GM19023 (cell line): ENCODE data around the gene SSTR3.
"Not testable (repeated sequence)": the region's sequence is repeated elsewhere in the genome, so short reads cannot be mapped to it uniquely, and the experiment has no call there.

Experiments used
- ATAC-seq: cut with Tn5 transposase; IDR thresholded peaks from one replicate; pipeline ENCODE4 v1.9.1; 2021; ENCODE audit warnings: mild to moderate bottlenecking, moderate library complexity; ENCODE audit not compliant: unreplicated experiment

Gene SSTR3

DNA sequence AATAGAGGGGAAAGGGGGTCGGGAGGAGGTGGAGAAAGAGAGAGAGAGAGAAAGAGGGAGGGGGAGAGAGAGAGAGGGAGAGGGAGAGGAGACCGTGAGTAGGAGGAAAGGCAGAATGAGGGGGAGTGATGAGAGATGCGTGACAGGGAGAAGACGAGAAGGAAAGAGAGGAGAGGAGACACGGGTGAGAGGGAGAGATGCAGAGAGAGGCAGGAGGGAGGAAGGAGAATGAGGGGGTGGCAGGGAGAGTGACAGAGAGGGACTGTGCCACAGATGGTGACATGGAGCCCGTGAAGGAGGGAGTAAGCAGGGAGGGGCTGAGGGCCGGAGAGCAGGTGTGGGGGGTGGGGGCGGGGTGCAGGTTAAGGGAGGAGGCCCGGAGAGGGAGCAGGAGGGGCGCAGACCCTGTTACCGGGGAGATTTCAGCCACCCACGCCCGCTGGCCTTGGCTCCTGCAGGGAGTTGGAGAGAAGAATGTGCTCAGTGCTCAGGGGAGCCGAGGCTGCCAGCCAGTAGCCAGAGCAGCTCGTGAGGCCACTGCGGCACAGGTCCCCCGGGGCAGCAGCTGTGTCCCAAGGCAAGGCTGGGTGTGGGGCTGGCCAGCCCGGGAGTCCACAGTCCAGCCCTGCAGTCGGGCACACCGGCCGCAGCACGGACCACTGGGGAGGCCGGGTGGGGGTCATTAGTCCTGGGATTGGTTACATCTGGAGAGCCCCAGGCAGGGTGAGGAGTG lies at the start of gene SSTR3:
Gene SSTR3 (minus strand): TSS at position 304 of the 733 bp plus-strand sequence. CDS start 4,674 bp downstream, outside the sequence.
- ATAC-seq = no peak

DNA sequence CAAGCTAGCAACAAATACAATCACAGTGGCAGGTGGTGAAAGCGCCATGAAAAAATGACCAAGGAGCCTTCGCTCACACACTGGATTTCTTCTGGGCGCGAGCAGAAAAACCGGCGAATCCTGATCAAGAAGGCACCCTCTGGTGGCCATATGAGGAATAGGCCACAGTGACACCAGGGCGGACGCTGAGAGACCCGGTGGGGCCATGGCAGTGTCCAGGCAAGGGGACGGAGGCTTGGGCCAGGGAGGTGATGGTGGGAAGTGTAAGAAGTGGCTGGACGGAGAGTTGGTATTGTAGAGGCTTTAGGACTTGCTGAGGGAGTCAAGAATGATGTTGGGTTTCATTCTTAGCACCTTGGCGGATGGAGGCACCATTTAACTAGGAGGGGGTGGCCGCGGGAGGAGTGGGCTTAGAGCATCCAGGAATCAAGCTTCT lies 48.6 kb upstream of the SSTR3 start:
- no peak for ATAC-seq

DNA sequence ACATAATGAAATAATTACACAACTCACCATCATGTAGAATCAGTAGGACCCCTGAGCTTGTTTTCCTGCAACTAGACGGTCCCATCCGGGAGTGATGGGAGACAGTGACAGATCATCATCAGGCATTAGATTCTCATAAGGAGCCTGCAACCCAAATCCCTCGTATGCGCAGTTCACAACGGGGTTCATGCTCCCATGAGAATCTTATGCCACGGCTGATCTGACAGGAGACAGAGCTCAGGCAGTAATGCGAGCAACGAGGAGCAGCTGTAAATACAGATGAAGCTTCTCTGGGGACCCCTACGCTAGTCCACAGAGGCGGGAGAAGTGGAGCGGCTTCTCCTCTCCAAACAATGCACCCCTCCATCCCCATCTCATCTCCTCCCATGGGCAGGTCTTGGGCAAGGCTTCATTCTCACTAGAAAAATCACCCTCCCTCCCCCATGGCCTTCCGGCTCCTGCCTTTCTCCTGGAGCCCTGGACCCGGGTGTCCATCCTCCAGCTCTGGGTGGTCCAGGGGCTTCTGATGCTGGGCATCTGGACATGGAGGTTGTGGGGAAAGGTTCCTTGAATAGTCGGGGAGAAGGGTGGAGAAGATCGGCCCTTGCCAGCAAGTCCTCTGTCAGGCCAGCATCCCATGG lies 48.0 kb upstream of the SSTR3 start:
- no peak for ATAC-seq

DNA sequence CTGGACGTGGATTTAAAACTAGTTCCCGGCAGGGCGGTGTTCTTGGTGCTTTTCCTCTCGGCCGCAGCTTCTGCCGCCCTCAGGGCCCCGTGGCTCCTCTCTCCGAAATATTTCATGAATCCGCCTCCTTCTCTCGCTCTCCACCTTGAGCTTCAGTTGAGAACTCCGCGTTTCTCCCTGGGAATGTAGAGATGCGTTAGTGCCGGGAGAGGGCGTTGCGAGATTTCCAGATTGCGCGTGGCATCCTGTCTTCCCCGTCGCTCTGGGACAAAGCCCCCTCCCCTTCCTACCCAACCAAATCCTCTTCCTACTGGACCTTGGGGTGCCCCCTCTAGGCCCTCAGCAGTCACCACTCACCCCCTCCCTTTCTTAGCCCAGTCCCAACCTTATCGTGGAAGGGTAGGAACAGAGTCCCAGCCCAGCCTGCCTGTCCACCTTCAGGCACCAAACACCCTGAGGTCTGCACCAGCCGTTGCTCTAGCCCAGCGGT lies 47.3 kb upstream of the SSTR3 start:
- ATAC-seq = no peak

DNA sequence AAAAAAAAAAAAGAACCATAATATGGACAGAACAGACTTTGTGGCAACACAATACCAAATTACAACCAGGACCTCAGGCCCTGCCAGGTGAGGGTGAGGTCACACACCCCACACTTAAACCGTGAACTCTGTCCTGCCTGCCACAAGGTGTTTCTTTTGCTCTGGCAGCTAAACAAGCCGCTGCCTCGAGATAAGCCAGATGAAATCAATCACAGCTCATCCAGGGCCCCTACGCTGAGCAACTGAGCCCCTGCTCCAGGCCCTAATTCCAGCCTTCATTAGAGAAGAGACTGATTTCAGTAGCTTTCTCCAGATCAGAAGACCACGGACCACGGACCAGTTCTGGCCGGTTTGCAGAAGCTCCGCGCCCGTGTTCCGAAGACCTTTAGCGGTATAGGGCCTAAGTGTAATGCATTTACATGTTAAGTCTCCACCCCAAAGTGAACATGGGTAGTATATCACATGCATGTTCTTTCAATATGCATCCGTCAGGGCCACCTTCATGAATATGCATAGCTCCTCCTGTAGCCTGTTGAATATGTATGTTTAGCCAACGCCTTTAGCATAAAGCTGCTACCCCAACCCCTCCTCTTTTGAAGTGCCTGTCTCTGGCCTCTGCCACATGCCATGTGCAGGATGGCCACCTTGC lies 46.6 kb upstream of the SSTR3 start:
- no peak for ATAC-seq

DNA sequence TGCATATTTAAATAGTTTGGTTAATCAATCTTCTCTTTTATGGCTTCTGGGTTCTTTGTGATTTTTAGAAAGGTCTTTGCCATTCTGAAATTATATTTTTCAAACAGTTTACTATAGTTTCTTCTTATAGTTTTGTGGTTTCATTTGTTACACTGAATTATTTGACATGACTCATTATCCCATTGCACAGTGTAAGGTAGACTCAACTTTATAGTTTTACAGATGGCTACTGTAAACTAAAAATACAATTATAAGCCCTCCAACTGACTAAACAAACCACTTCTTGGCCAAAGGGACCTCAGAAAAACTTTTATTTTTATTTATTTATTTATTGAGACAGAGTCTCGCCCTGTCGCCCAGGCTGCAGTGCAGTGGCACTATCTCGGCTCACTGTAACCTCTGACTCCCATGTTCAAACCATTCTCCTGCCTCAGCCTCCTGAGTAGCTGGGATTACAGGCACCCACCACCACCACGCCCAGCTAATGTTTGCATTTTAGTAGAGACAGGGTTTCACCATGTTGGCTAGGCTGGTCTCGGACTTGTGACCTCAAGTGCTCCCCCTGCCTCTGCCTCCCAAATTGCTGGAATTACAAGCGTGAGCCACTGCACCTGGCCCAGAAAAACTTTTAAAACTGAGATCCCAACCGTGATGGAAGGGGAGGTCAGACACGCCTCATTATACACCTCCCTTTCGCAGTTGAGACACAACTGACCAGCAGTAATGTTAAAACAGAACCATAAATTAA lies 45.9 kb upstream of the SSTR3 start:
- ATAC-seq = no peak

DNA sequence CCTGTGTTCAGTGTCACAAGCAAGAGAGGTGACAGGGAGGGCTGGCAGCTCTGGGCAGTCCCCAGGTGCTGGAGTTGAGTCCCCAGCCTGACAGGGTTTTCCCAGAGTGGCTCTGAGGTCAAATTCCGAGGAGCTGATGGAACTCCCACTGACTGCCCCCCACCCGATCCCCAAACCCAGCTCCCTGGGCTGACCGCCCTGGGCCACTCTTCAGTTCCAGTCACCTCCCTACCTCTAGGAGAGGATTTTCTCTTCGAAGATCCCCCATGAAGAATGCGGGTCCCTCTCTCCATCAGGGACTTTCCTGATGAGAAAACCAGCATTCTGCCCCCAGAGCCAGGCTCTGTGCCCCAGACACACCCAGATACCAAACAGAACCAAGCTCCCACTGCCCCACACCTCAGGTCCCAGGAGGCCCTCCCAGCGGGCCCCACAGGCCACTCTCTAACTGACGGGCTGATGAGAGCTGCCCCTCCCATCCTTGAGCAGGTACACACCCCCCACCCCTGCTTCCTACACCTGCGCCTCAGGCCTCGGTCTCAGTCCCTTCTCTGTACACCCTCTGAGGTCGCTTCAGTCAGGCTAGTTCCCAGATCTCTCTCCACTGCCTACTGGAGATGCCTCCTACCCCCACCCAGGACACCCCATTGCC lies 43.9 kb upstream of the SSTR3 start:
- ATAC-seq = no peak

DNA sequence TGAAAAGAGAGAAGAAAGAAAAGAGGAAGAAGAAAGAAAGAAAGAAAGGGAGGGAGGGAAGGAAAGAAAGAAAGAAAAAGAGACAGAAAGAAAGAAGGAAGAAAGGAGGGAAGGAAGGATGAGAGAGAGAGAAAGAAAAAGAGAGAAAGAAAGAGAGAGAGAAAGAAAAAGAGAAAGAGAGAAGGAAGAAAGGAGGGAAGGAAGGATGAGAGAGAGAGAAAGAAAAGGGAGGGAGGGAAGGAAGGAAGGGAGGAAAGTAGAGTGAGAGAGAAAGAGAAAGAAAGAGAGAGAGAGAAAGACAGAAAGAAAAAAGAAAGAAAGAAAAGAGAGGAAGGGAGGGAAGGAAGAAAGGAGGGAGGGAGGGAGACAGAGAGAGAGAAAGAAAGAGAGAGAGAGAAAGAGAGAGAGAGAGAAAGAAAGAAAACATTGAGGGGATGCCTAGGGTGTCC lies 43.3 kb upstream of the SSTR3 start:
- ATAC-seq = no peak

DNA sequence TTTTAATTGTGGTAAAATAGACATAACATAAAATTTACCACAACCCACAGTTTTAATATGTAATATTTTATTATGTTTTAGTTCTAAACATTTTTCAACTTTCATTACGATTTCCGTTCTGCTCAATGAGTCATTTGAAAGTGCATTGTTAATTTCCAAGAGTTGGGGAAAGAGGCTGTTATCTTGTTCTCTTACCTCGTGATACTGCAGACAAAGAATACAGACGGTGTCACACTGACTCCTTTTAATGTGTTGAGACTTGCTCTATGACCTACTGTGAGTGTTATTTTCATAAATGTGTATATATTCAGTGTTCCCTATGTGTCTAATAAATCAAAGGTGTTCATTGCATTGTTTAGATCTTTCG lies 42.6 kb upstream of the SSTR3 start:
- ATAC-seq = no peak

DNA sequence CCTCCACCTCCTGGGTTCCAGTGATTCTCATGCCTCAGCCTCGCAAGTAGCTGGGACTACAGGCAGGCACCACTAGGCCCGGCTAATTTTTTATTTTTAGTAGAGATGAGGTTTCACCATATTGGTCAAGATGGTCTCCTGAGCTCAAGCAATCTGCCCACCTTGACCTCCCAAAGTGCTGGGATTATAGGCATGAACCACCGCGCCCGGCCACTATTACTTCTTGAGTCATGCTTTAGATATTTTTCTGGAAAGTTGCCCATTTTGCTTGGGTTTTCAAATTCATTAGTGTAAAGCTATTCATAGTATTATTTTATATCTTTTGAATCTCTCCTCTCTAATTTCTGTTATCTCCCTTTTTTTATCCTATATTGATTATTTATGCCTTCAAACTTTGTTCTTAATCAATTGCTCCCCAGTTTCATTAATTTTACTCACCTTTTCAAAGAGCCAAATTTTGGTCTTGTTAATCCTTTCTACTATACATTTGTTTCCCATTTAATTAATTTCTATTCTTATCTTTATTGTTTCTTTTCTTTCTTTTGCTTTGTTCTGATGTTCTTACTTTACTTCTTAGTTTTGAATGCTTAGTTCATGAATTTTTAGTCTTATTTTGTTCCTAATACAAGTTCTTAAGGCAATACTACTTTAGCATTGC lies 42.1 kb upstream of the SSTR3 start:
- no peak for ATAC-seq

DNA sequence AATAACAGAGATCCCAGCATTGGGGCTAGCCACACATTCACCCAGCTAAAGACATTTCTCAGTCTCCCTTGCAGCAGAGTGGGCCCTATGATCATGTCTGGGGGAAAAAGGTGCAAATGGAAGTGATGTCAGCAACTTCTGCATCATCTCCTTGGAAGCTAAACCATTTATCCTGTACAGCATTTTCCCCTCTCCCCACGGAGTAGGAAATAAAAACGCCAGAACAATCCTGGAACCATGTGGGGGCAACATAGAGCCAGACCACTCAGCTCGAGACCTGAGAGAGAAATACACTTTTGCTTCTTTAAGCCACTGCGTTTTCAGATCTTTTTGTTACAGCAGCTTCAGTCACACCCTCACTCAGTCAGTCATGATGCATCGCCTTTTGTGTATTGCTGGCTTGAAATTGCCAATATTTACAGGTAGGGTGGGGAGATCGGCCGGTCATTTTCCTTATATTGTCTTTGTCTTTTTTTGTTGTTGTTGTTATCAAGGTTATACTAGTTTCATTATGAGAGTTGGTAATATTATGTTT lies 40.9 kb upstream of the SSTR3 start:
- ATAC-seq = no peak

DNA sequence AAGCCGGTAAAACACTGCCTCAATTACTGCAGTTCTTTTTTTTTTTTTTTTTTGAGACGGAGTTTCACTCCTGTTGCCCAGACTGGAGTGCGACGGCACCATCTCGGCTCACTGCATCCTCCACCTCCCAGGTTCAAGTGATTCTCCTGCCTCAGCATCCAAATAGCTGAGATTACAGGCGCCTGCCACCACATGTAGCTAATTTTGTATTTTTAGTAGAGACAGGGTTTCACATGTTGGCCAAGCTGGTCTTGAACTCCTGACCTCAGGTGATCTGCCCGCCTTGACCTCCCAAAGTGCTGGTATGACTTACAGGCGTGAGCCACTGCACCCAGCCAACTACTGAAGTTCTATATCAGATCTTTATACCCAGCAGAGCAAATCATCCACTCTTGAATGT lies 39.6 kb upstream of the SSTR3 start:
- not testable (repeated sequence) for ATAC-seq

DNA sequence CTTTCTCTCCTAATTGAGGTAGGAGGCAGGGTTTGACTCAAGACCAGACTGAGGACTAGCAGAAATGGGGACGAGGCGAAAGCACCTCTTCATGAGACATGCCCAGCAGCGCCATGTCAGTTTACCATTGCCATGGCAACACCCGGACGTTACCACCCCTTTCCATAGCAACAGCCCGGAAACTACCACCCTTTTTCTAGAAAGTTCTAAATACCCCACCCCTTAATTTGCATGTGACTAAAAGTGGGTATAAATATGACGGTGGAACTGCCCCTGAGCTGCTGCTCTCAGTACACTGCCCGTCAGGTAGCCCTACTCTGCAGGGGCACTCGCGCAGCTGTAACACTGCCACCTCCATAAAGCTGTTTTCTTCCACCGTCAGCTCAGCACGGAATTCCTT lies 37.7 kb upstream of the SSTR3 start:
- no peak for ATAC-seq

DNA sequence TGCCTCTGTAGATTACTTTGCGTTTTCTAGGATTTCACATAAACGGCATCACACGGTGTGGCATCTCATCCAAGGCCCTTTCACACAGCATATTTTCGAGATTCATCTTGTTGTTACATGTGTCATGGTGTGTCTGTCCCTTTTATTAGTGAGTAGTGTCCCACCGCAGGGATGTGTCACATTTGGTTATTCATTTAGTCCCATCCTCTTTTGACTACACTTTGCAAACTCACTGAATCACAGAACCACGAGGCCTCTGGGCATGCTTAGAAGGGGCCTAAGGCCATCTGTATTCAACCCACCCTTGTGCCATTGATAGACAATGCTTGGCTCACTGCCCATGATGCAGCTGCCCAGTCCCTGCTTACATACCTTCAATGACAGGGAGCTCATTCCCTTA lies 36.0 kb upstream of the SSTR3 start:
- no peak for ATAC-seq

DNA sequence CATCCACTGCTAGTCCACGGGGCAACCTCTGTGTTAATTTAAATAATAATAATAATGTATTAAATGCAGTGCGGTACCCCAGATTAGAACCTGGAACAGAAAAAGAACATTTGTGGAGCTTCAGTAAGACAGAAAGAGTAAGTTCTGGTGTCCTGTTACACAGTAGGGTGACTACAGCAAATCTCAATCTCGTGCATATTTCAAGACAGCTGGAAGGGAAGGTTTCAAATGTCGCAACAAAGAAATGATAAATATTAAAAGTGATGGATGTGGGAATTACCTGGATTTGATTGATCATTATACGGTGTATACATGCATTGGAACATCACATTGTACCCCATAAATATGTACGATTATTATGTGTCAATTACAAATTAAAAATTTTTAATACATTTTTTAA lies 33.5 kb upstream of the SSTR3 start:
- no peak for ATAC-seq

DNA sequence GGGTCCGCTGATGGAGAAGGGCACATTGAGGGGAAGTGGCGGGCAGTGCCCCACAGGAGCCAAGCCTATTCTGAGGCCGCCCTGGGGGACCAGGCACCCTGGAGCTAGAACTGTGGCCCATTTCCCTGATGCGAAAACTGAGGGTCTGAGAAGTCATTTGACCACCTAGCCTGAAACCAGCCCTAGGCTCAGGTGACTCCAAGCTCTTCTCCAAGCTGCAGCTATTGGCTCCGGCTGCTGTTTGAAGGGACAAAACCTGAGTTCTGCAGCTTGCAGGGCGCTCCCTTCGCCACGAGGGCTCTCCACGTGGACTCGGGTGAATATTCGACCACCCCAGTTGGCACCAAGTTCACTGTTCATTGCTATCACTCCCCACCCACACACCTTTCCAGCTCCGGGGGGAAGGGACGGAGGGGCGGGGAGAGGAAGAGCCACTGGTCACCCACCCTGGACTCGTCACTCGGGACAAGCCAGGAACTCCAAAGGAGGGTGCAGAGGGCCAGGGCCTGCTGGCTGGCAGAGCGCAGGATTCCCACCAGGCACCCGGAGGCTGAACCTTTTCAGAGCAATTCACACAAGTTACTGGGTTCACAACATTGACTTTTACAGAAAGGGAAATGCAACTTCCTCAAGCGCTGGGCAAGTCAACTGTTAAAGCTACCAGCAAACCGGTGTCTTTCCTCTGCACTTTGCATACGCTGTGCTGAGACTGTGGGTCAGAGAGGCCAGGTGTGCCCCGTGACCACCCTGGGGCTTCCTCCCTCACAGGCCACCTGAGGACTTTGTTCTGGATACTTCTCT lies 32.8 kb upstream of the SSTR3 start:
- no peak for ATAC-seq

DNA sequence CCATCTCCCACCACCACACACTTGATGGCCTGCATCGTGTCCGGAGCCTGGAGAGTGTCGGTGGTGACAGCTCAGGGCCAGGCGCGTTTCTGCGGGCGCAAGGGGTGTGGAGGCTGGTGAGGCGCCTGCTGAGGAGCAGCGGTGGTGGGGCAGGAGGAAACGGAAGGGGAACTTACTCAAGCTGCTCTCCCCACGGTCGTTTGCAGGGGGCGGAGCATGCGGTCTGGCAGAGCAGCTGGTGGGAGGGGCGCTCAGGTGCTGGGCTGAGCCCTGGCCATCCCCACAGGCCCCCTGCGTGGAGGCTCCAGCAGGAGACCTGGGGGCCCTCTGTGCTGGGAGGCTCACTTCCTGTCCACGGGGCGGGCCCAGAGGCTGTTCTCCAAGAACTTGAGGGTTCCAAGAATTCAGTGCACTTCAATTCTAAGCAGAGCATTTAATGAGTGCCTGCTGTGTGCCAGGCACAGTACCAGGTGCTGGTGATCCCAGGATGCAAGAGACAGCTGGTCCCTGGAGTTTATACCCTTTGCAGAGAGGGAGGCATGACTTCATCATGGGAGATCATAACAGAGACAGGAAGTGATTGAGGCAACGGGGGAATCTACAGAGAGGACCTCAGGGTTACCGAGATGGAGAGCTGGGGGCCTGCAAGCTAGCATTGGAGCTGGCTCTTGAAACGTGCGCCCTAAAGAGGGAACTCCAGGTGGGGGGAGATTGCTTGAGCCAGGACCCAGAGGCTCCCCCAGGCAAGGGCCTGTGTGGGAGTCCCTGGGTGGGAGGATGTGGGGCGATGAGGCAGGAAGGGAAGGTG lies 32.0 kb upstream of the SSTR3 start, which contains the start of gene RAC2:
Gene RAC2 (minus strand): TSS at position 156 of the 808 bp plus-strand sequence. CDS start 121 bp downstream, at position 35.
- peak; percentile 52 for ATAC-seq
